Measurements from ENCODE around the gene NUAK2. TPM values are rescaled to one million over a fixed set of nuclear protein-coding genes. Genes with fewer than 3 reads are reported as not detected.

Gene NUAK2
- total and polyA plus RNA-seq, 2 of the 8 experiments (the other 6 are each of a cell fraction or from before 2014, with no cell fraction given), result 9.4 to 12.9 TPM

- H3K23me2 ChIP-seq (ENCODE audit: low read depth, low read length), result no peaks in the 10 kb centered on the region
- H3K9ac ChIP-seq (replicated peaks in 1 of 4; ENCODE audit: extremely low read depth in 1 of 4, low read depth in 3 of 4, low read length in 3 of 4), result no peak overlapping the region
- H2BK20ac ChIP-seq (ENCODE audit: low read length), result no peak overlapping the region
- no peak overlapping the region for H3K14ac ChIP-seq (ENCODE audit: insufficient read length)
- no peak for FAIRE-seq
- H3K79me2 ChIP-seq (ENCODE audit: control insufficient read depth in 1 of 2, insufficient read depth in 2 of 2, low read length in 2 of 2), result no peaks in the 10 kb centered on the region
- no peak overlapping the region for H4K8ac ChIP-seq (ENCODE audit: extremely low read depth, insufficient read depth, low read length)
- H2BK12ac ChIP-seq (ENCODE audit: low read depth, low read length), result no peak overlapping the region
- H4K20me1 ChIP-seq (replicated peaks in 1 of 2; ENCODE audit: control insufficient read depth in 1 of 2, insufficient read depth in 2 of 2, low read length in 2 of 2), result peaks cover 0 to 2% of the 10 kb centered on the region in 2 experiments
- no peak overlapping the region for H2AFZ ChIP-seq (ENCODE audit: low read length)
- no peak overlapping the region for H3K56ac ChIP-seq (replicated peaks; ENCODE audit: insufficient read length, low read depth, low read length)
- H3K18ac ChIP-seq (ENCODE audit: extremely low read depth, low read length), result no peak overlapping the region
- no peak overlapping the region for H3K27ac ChIP-seq (ENCODE audit: low read depth, low read length)
- POLR2A ChIA-PET (ENCODE audit: partially characterized antibody), result interaction anchor here (0.9 to 7.4 kb wide), 5 partner anchors 10 to 55 kb away, joined by 3 to 85 read pairs (median 3); partner anchors contain the start of gene NUAK2
- H2AK5ac ChIP-seq (ENCODE audit: low read depth, low read length), result no peak overlapping the region
- 78% methylated on average over 3 of the region's 3 CpGs; no CpG with 5 or more reads in 1 of the 2 experiments for WGBS, 2 experiments (ENCODE audit: extremely low coverage in 1 of 2, insufficient coverage in 1 of 2, insufficient read length in 1 of 2, insufficient replicate concordance in 2 of 2, low coverage in 1 of 2, low lambda C conversion rate in 2 of 2, missing lambda C conversion rate in 1 of 2)
- no peak for DNase-seq (ENCODE audit: low read depth in 1 of 2, low spot score in 2 of 2)
- no peak overlapping the region for H4K5ac ChIP-seq (ENCODE audit: insufficient read length, low read depth, low read length)
- no peak overlapping the region for H3K23ac ChIP-seq (ENCODE audit: insufficient read length)
- H3K4me1 ChIP-seq (replicated peaks in 1 of 4; ENCODE audit: control insufficient read depth in 3 of 4, insufficient read depth in 4 of 4, low read length in 3 of 4), result peaks cover 5 to 19% (median 12%) of the 10 kb centered on the region in 4 experiments; a peak in 6 of 7 replicates
- no peak overlapping the region for H3K4me3 ChIP-seq (ENCODE audit: extremely low read depth in 1 of 4, insufficient read depth in 2 of 4, low read depth in 3 of 4, low read length in 4 of 4)
- H3K9me3 ChIP-seq (ENCODE audit: insufficient read depth in 2 of 2, low read depth in 1 of 2, low read length in 1 of 2), result no peaks in the 10 kb centered on the region
- no peaks in the 10 kb centered on the region for H3K79me1 ChIP-seq (ENCODE audit: low read depth, low read length)
- H3K36me3 ChIP-seq (ENCODE audit: control insufficient read depth in 2 of 4, insufficient read depth in 4 of 4, low read length in 3 of 4), result peaks cover 0 to 7% (median 0%) of the 10 kb centered on the region in 4 experiments; a peak in 1 of 8 replicates
- no peak overlapping the region for H4K91ac ChIP-seq (replicated peaks; ENCODE audit: insufficient read length, low read length)
- H2BK15ac ChIP-seq (ENCODE audit: low read length), result no peak overlapping the region
- no peak overlapping the region for H3K4me2 ChIP-seq (ENCODE audit: insufficient read depth in 1 of 2, low read depth in 2 of 2, low read length in 2 of 2)
- H2BK5ac ChIP-seq (ENCODE audit: low read depth, low read length), result peak overlapping the region; percentile 16; the same call in 1 of the 2 replicates
- CTCF ChIA-PET (ENCODE audit: partially characterized antibody), result interaction anchor here (0.8 to 42.6 kb wide), 17 partner anchors 8 to 259 kb away, joined by 3 to 2424 read pairs (median 6); partner anchors contain the start of genes KLHDC8A, NUAK2 and TMCC2
- H3K27me3 ChIP-seq (replicated peaks in 1 of 4; ENCODE audit: control insufficient read depth in 3 of 4, extremely low read depth in 1 of 4, insufficient read depth in 3 of 4, low read length in 3 of 4), result no peaks in the 10 kb centered on the region
- no peak overlapping the region for H3K4ac ChIP-seq (replicated peaks; ENCODE audit: insufficient read length, low read depth, low read length)
- no peak overlapping the region for H2BK120ac ChIP-seq (replicated peaks; ENCODE audit: low read depth, low read length)
- TF ChIP-seq SUZ12 (IDR thresholded peaks at IDR 0.05; ENCODE audit: low read length) (no peak), JUN (IDR thresholded peaks at IDR 0.05; ENCODE audit: low read depth, low read length) (no peak)
Observed at GRCh38 chr1:205272536-205272935, 49.0 kb downstream of the NUAK2 start.
